ENCODE data around the gene CDK11B.
"Not testable (repeated sequence)": the region's sequence is repeated elsewhere in the genome, so short reads cannot be mapped to it uniquely, and the experiment has no call there.

CDK11B gene

GRCh38 chr1:1664941-1665814 is 6.4 kb upstream of the CDK11B start:
- no peak overlapping the region for H3K27ac ChIP-seq (ENCODE audit: low read depth, low read length)
- H4K12ac ChIP-seq (ENCODE audit: low read depth, low read length) = no peak overlapping the region
- no peak overlapping the region for H3K4me2 ChIP-seq (ENCODE audit: low read length)
- no peak overlapping the region for H2BK12ac ChIP-seq (ENCODE audit: low read length)
- H3K23ac ChIP-seq (ENCODE audit: low read length) = no peak overlapping the region
- H3K4ac ChIP-seq (ENCODE audit: low read depth, low read length) = no peak overlapping the region
- H2AFZ ChIP-seq (ENCODE audit: insufficient read depth, low read length, poor library complexity) = no peak overlapping the region
- H3K36me3 ChIP-seq (ENCODE audit: control insufficient read depth in 1 of 2, insufficient read depth in 2 of 2, low read length in 2 of 2) = peaks cover 36 to 37% of the 10 kb centered on the region in 2 experiments
- no peaks in the 10 kb centered on the region for H3K4me1 ChIP-seq (ENCODE audit: control insufficient read depth in 1 of 2, insufficient read depth in 2 of 2, low read length in 2 of 2)
- H2BK5ac ChIP-seq (ENCODE audit: low read depth, low read length, poor library complexity) = no peak overlapping the region
- H3K27me3 ChIP-seq (ENCODE audit: insufficient read depth, low read length) = no peaks in the 10 kb centered on the region
- H2AK5ac ChIP-seq (ENCODE audit: low read length) = no peak overlapping the region
- H4K91ac ChIP-seq (ENCODE audit: low read depth, low read length) = no peak overlapping the region
- no peak overlapping the region for H4K8ac ChIP-seq (ENCODE audit: low read depth, low read length)
- peaks cover 4% of the 10 kb centered on the region for H3K9me3 ChIP-seq (ENCODE audit: insufficient read depth, low read depth, low read length)
- H3K4me3 ChIP-seq (ENCODE audit: low read depth, low read length) = no peak overlapping the region
- no CpG with 5 or more reads among the region's 27 CpGs for WGBS (ENCODE audit: extremely low coverage, insufficient coverage, insufficient read length)
- no peaks in the 10 kb centered on the region for H3K79me1 ChIP-seq (ENCODE audit: low read length)
- H3K79me2 ChIP-seq (ENCODE audit: control insufficient read depth, insufficient read depth, low read length, poor library complexity) = no peaks in the 10 kb centered on the region
- H2BK120ac ChIP-seq (ENCODE audit: insufficient read depth, low read length, poor library complexity) = no peak overlapping the region
- no peak overlapping the region for H3K14ac ChIP-seq (ENCODE audit: low read length)
- H3K9ac ChIP-seq (ENCODE audit: low read length) = no peak overlapping the region
- H3K18ac ChIP-seq (ENCODE audit: low read length) = no peak overlapping the region
- no peak for DNase-seq

- H3K9me3 ChIP-seq (ENCODE audit: insufficient read depth, low read depth, low read length); H2AK5ac ChIP-seq (ENCODE audit: low read length); H3K14ac ChIP-seq (ENCODE audit: low read length); H4K12ac ChIP-seq (ENCODE audit: low read depth, low read length); H3K9ac ChIP-seq (ENCODE audit: low read length); H3K4me1 ChIP-seq (ENCODE audit: control insufficient read depth in 1 of 2, insufficient read depth in 2 of 2, low read length in 2 of 2); H3K27me3 ChIP-seq (ENCODE audit: insufficient read depth, low read length); H3K4ac ChIP-seq (ENCODE audit: low read depth, low read length); H3K4me2 ChIP-seq (ENCODE audit: low read length); H3K79me2 ChIP-seq (ENCODE audit: control insufficient read depth, insufficient read depth, low read length, poor library complexity); H3K23ac ChIP-seq (ENCODE audit: low read length); H3K79me1 ChIP-seq (ENCODE audit: low read length); H4K91ac ChIP-seq (ENCODE audit: low read depth, low read length); H2BK120ac ChIP-seq (ENCODE audit: insufficient read depth, low read length, poor library complexity); H2AFZ ChIP-seq (ENCODE audit: insufficient read depth, low read length, poor library complexity); H2BK5ac ChIP-seq (ENCODE audit: low read depth, low read length, poor library complexity); H3K18ac ChIP-seq (ENCODE audit: low read length); DNase-seq; H3K27ac ChIP-seq (ENCODE audit: low read depth, low read length); H3K4me3 ChIP-seq (ENCODE audit: low read depth, low read length); H2BK12ac ChIP-seq (ENCODE audit: low read length); H4K8ac ChIP-seq (ENCODE audit: low read depth, low read length): not testable (repeated sequence)
- no CpG with 5 or more reads among the region's 11 CpGs for WGBS (ENCODE audit: extremely low coverage, insufficient coverage, insufficient read length)
- peaks cover 28 to 30% of the 10 kb centered on the region in 2 experiments for H3K36me3 ChIP-seq (ENCODE audit: control insufficient read depth in 1 of 2, insufficient read depth in 2 of 2, low read length in 2 of 2)
These were observed 5.5 kb upstream of the CDK11B start for GRCh38 chr1:1664318-1664717.

DNA sequence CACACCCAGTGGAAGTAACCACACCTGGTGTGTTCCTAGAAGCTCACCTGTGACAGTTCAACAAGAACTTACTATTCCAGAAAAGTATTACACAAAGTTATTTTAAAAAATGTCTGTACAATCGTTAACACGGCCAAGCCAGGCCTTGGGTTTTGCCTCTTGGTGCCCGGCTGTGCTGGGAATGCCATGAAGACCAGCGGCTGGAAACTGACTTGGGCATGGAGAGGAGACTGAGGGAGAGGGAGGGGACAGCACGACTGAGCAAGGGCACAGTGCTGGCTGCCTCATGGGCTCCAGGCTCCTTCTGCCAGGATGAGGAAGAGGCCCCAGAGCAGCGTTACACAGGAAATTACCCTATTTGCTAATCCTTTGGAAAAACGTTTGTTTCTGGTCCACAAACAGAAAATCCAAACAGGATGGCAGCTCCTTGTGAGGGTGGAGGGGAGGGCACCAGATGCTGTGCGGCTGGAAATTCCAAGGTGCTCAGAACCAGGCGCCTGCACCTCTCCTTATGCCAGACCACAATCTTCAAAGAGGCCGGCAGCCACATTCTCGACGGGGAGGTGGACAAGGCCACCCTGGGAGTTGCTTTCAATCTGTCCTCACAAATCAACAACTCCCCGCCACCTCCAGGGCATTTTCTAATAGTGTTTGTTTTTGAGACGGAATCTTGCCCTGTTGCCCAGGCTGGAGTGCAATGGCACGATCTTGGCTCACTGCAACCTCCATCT is 4.2 kb upstream of the CDK11B start:
- not testable (repeated sequence) for H2BK5ac ChIP-seq (ENCODE audit: low read depth, low read length, poor library complexity); H3K4ac ChIP-seq (ENCODE audit: low read depth, low read length); H2AFZ ChIP-seq (ENCODE audit: insufficient read depth, low read length, poor library complexity); H2BK12ac ChIP-seq (ENCODE audit: low read length); H2AK5ac ChIP-seq (ENCODE audit: low read length); H3K23ac ChIP-seq (ENCODE audit: low read length); H3K4me1 ChIP-seq (ENCODE audit: control insufficient read depth in 1 of 2, insufficient read depth in 2 of 2, low read length in 2 of 2); H3K9me3 ChIP-seq (ENCODE audit: insufficient read depth, low read depth, low read length); H3K18ac ChIP-seq (ENCODE audit: low read length); DNase-seq; H3K79me1 ChIP-seq (ENCODE audit: low read length); H3K14ac ChIP-seq (ENCODE audit: low read length); H3K9ac ChIP-seq (ENCODE audit: low read length); H3K4me2 ChIP-seq (ENCODE audit: low read length); H3K27me3 ChIP-seq (ENCODE audit: insufficient read depth, low read length); H4K12ac ChIP-seq (ENCODE audit: low read depth, low read length); H3K27ac ChIP-seq (ENCODE audit: low read depth, low read length); H4K91ac ChIP-seq (ENCODE audit: low read depth, low read length); H3K4me3 ChIP-seq (ENCODE audit: low read depth, low read length); H3K79me2 ChIP-seq (ENCODE audit: control insufficient read depth, insufficient read depth, low read length, poor library complexity); H2BK120ac ChIP-seq (ENCODE audit: insufficient read depth, low read length, poor library complexity); H4K8ac ChIP-seq (ENCODE audit: low read depth, low read length)
- H3K36me3 ChIP-seq (ENCODE audit: control insufficient read depth in 1 of 2, insufficient read depth in 2 of 2, low read length in 2 of 2) = peaks cover 22 to 25% of the 10 kb centered on the region in 2 experiments
- WGBS (ENCODE audit: extremely low coverage, insufficient coverage, insufficient read length) = no CpG with 5 or more reads among the region's 15 CpGs

- H3K9me3 ChIP-seq (ENCODE audit: insufficient read depth, low read depth, low read length); H3K79me1 ChIP-seq (ENCODE audit: low read length); H4K91ac ChIP-seq (ENCODE audit: low read depth, low read length); H4K8ac ChIP-seq (ENCODE audit: low read depth, low read length); H3K27me3 ChIP-seq (ENCODE audit: insufficient read depth, low read length); H2BK120ac ChIP-seq (ENCODE audit: insufficient read depth, low read length, poor library complexity); H3K79me2 ChIP-seq (ENCODE audit: control insufficient read depth, insufficient read depth, low read length, poor library complexity); H3K4me2 ChIP-seq (ENCODE audit: low read length); DNase-seq; H3K18ac ChIP-seq (ENCODE audit: low read length); H2AK5ac ChIP-seq (ENCODE audit: low read length); H3K4me3 ChIP-seq (ENCODE audit: low read depth, low read length); H3K27ac ChIP-seq (ENCODE audit: low read depth, low read length); H3K23ac ChIP-seq (ENCODE audit: low read length); H2AFZ ChIP-seq (ENCODE audit: insufficient read depth, low read length, poor library complexity); H3K4me1 ChIP-seq (ENCODE audit: control insufficient read depth in 1 of 2, insufficient read depth in 2 of 2, low read length in 2 of 2); H3K4ac ChIP-seq (ENCODE audit: low read depth, low read length); H4K12ac ChIP-seq (ENCODE audit: low read depth, low read length); H2BK5ac ChIP-seq (ENCODE audit: low read depth, low read length, poor library complexity); H3K14ac ChIP-seq (ENCODE audit: low read length); H3K9ac ChIP-seq (ENCODE audit: low read length); H2BK12ac ChIP-seq (ENCODE audit: low read length): not testable (repeated sequence)
- H3K36me3 ChIP-seq (ENCODE audit: control insufficient read depth in 1 of 2, insufficient read depth in 2 of 2, low read length in 2 of 2) = peaks cover 22 to 25% of the 10 kb centered on the region in 2 experiments
- WGBS (ENCODE audit: extremely low coverage, insufficient coverage, insufficient read length) = no CpG with 5 or more reads among the region's 9 CpGs
These were observed 3.6 kb upstream of the CDK11B start for GRCh38 chr1:1662392-1662791.
